NB4 (cell line): ENCODE data around the gene SLC25A40.

ENCODE experiments used
- DNase-seq: peaks from one replicate; pipeline ENCODE4 v3.0.0; 2010; ENCODE audit warnings: low read depth
- H3K4me3 ChIP-seq: one replicate; pipeline ENCODE4 v1.5.1; 2011; ENCODE audit warnings: mild to moderate bottlenecking, low read depth, low read length, moderate library complexity
- CTCF ChIP-seq: IDR thresholded peaks from one replicate; pipeline ENCODE4 v1.5.1; 2012; ENCODE audit warnings: low read depth, low read length
- MAX ChIP-seq: IDR thresholded peaks from 2 replicates; pipeline ENCODE4 v1.6.1; 2011; ENCODE audit warnings: low read depth, low read length
- MYC ChIP-seq: IDR thresholded peaks from 2 replicates; pipeline ENCODE4 v1.6.1; 2011; ENCODE audit warnings: low read depth, low read length
- POLR2A ChIP-seq: IDR thresholded peaks from 2 replicates; pipeline ENCODE4 v1.6.1; 2011; ENCODE audit warnings: mild to moderate bottlenecking; ENCODE audit not compliant: insufficient read length; ENCODE audit errors: extremely low read depth

SLC25A40 gene

GRCh38 chr7:87797395-87797794, 78.8 kb downstream of the SLC25A40 start:
- TF ChIP-seq CTCF (no peak), MAX (no peak), POLR2A (no peak), MYC (no peak)
- no peak overlapping the region for H3K4me3 ChIP-seq
- no peak for DNase-seq

- no peak for TF ChIP-seq MAX
- no peak overlapping the region for H3K4me3 ChIP-seq
- DNase-seq: no peak
Observed at GRCh38 chr7:87785368-87785995, 90.7 kb downstream of the SLC25A40 start.

GRCh38 chr7:87784424-87784823, 91.7 kb downstream of the SLC25A40 start:
- H3K4me3 ChIP-seq: no peak overlapping the region
- TF ChIP-seq CTCF (no peak), MYC (no peak), MAX (no peak), POLR2A (no peak)
- peak; percentile 25 for DNase-seq
